Common myeloid progenitor, CD34-positive (primary cell): ENCODE results near the gene TNFRSF14.
"Not testable (repeated sequence)": the region's sequence is repeated elsewhere in the genome, so short reads cannot be mapped to it uniquely, and the experiment has no call there.

ENCODE experiments used
- CTCF ChIA-PET: fragments of 350-600 bp; sonication (Branson Sonifier 250); formaldehyde crosslinking; loops from one replicate; lab custom pipeline; 2021; ENCODE audit warnings: antibody characterized with exemption; lab: Charles Lee
- POLR2A ChIA-PET: fragments of 350-600 bp; sonication (Branson Sonifier 250); formaldehyde crosslinking; loops from one replicate; lab custom pipeline; 2021; ENCODE audit warnings: antibody characterized with exemption; lab: Charles Lee
- DNase-seq, 3 donors: peaks; one replicate each; pipeline versions ENCODE4 v3.0.0 to v3.0.0-alpha.2; 2013
- H3K27ac ChIP-seq, 2 experiments: 1 replicate in 1 of 2; 2 replicates in 1 of 2; pipeline ENCODE4 v1.7.0; 2013; ENCODE audit warnings: inconsistent platforms in 2 of 2, low read length in 2 of 2, mild to moderate bottlenecking in 2 of 2, low read depth in 1 of 2, moderate library complexity in 1 of 2; ENCODE audit not compliant: severe bottlenecking in 2 of 2, insufficient read depth in 1 of 2, poor library complexity in 1 of 2
- H3K27me3 ChIP-seq, 5 experiments: replicated peaks in 2 of 5; 1 replicate in 3 of 5; 2 replicates in 2 of 5; pipeline versions ENCODE4 v1.6.1 to v1.7.0; 2013; ENCODE audit warnings: low read length in 4 of 5, mild to moderate bottlenecking in 2 of 5, moderate library complexity in 2 of 5, inconsistent platforms in 1 of 5; ENCODE audit not compliant: insufficient read depth in 5 of 5, control insufficient read depth in 4 of 5
- H3K36me3 ChIP-seq, 4 experiments: 1 replicate in 2 of 4; 2 replicates in 2 of 4; pipeline versions ENCODE4 v1.6.1 to v1.7.0; 2013; ENCODE audit warnings: low read length in 3 of 4, control low read depth in 1 of 4, mild to moderate bottlenecking in 1 of 4; ENCODE audit not compliant: control insufficient read depth in 4 of 4, insufficient read depth in 4 of 4
- H3K4me1 ChIP-seq, 4 experiments: 1 replicate in 3 of 4; 2 replicates in 1 of 4; pipeline versions ENCODE4 v1.6.1 to v1.7.1; 2013; ENCODE audit warnings: low read length in 3 of 4, mild to moderate bottlenecking in 3 of 4, control low read depth in 1 of 4, inconsistent platforms in 1 of 4, moderate library complexity in 1 of 4; ENCODE audit not compliant: control insufficient read depth in 4 of 4, insufficient read depth in 4 of 4; ENCODE audit errors: control extremely low read depth in 1 of 4
- H3K4me3 ChIP-seq, 7 experiments: 1 replicate in 4 of 7; 2 replicates in 3 of 7; pipeline versions ENCODE4 v1.5.1 to v1.7.0; 2013; ENCODE audit warnings: mild to moderate bottlenecking in 7 of 7, low read length in 6 of 7, moderate library complexity in 6 of 7, inconsistent platforms in 2 of 7, low read depth in 2 of 7, control low read depth in 1 of 7; ENCODE audit not compliant: insufficient read depth in 4 of 7, control insufficient read depth in 1 of 7; ENCODE audit errors: extremely low read depth in 1 of 7
- H3K9me3 ChIP-seq, 5 experiments: 1 replicate in 4 of 5; 2 replicates in 1 of 5; pipeline versions ENCODE4 v1.6.1 to v1.7.1; 2013; ENCODE audit warnings: low read length in 4 of 5, mild to moderate bottlenecking in 2 of 5, inconsistent platforms in 1 of 5, low read depth in 1 of 5, moderate library complexity in 1 of 5; ENCODE audit not compliant: control insufficient read depth in 4 of 5, insufficient read depth in 2 of 5; ENCODE audit errors: control extremely low read depth in 1 of 5
- WGBS: methylation state at CpG from one replicate; pipeline ENCODE4 v1.1.5; 2013; ENCODE audit not compliant: insufficient coverage; 5-methylcytosine and 5-hydroxymethylcytosine counted together

Gene TNFRSF14

GRCh38 chr1:2550309-2550861 is 5.8 kb upstream of the TNFRSF14 start:
- H3K27me3 ChIP-seq, H3K36me3 ChIP-seq, CTCF ChIA-PET, H3K27ac ChIP-seq, H3K9me3 ChIP-seq, H3K4me3 ChIP-seq, DNase-seq, POLR2A ChIA-PET: not testable (repeated sequence)
- peaks cover 0 to 61% (median 56%) of the 10 kb centered on the region in 4 experiments for H3K4me1 ChIP-seq
- 78% methylated on average over 6 of the region's 12 CpGs for WGBS

- H3K36me3 ChIP-seq, H3K4me3 ChIP-seq, H3K27ac ChIP-seq, CTCF ChIA-PET, DNase-seq, H3K27me3 ChIP-seq, POLR2A ChIA-PET, H3K9me3 ChIP-seq: not testable (repeated sequence)
- WGBS = 97% methylated on average over 6 of the region's 9 CpGs
- H3K4me1 ChIP-seq = peaks cover 0 to 64% (median 58%) of the 10 kb centered on the region in 4 experiments
Observed at GRCh38 chr1:2551544-2551943, 4.6 kb upstream of the TNFRSF14 start.

GRCh38 chr1:2552189-2552588 is 4.0 kb upstream of the TNFRSF14 start:
- H3K27me3 ChIP-seq = no peaks in the 10 kb centered on the region
- POLR2A ChIA-PET = no interaction called here
- over 99% methylated on average over 18 of the region's 26 CpGs for WGBS

GRCh38 chr1:2553076-2553475 is 3.1 kb upstream of the TNFRSF14 start:
- H3K27me3 ChIP-seq, CTCF ChIA-PET, H3K36me3 ChIP-seq, H3K4me3 ChIP-seq, POLR2A ChIA-PET, H3K27ac ChIP-seq, H3K9me3 ChIP-seq, DNase-seq: not testable (repeated sequence)
- peaks cover 0 to 64% (median 57%) of the 10 kb centered on the region in 4 experiments for H3K4me1 ChIP-seq
- WGBS = 98% methylated on average over 4 of the region's 9 CpGs

More at GRCh38 chr1:2552189-2552588, 4.0 kb upstream of the TNFRSF14 start:
- CTCF ChIA-PET = no interaction called here
- Histone ChIP-seq H3K4me3 (no peak overlapping the region), H3K4me1 (peaks cover 0 to 64% (median 58%) of the 10 kb centered on the region in 4 experiments), H3K9me3 (no peaks in the 10 kb centered on the region), H3K27ac (no peak overlapping the region), H3K36me3 (no peaks in the 10 kb centered on the region)
- DNase-seq = no peak

GRCh38 chr1:2553871-2554620 is 2.1 kb upstream of the TNFRSF14 start:
- H3K27ac ChIP-seq = no peak overlapping the region
- POLR2A ChIA-PET = interaction anchor here (2.7 to 3.3 kb wide), 2 partner anchors 24 to 31 kb away, joined by 12 to 51 read pairs; partner anchors contain the start of gene PRXL2B
- no peaks in the 10 kb centered on the region for H3K27me3 ChIP-seq
- CTCF ChIA-PET = interaction anchor here (2.5 kb wide), 1 partner anchor 30 kb away, joined by 30 read pairs; no protein-coding TSS in a partner anchor
- 81% methylated on average over 24 of the region's 30 CpGs for WGBS
- DNase-seq = no peak
- H3K36me3 ChIP-seq = peaks cover 0 to 10% (median 4%) of the 10 kb centered on the region in 4 experiments
- no peak overlapping the region for H3K4me3 ChIP-seq
- no peaks in the 10 kb centered on the region for H3K9me3 ChIP-seq
- peaks cover 0 to 60% (median 49%) of the 10 kb centered on the region in 4 experiments for H3K4me1 ChIP-seq

- Histone ChIP-seq H3K4me1 (peaks cover 0 to 53% (median 44%) of the 10 kb centered on the region in 4 experiments), H3K9me3 (no peaks in the 10 kb centered on the region), H3K36me3 (peaks cover 0 to 16% (median 8%) of the 10 kb centered on the region in 4 experiments), H3K27ac (no peak overlapping the region), H3K4me3 (peak overlapping the region in 3 of 7 experiments; percentile 30 to 89 (median 80)), H3K27me3 (no peaks in the 10 kb centered on the region)
- peak; percentile 74 to 79 (median 77) for DNase-seq
- ChIA-PET POLR2A (interaction anchor here (2.7 to 3.3 kb wide), 2 partner anchors 23 to 31 kb away, joined by 12 to 51 read pairs; partner anchors contain the start of gene PRXL2B), CTCF (interaction anchor here (1.4 to 2.5 kb wide), 5 partner anchors 10 to 139 kb away, joined by 3 to 30 read pairs (median 8); partner anchors contain the start of gene PANK4)
- WGBS = 15% methylated on average over 14 of the region's 19 CpGs
Observed at GRCh38 chr1:2554621-2555387, 1.4 kb upstream of the TNFRSF14 start.
